Renal cortex interstitium (tissue), 11 donors: Measurements from ENCODE around the gene FGF12. TPM values are rescaled to one million over a fixed set of nuclear protein-coding genes. Genes with fewer than 3 reads are reported as not detected.

Experiments used
- DNase-seq, 11 donors: peaks; one replicate each; pipeline ENCODE4 v3.0.0-alpha.2; 2013; ENCODE audit warnings: low read depth in 9 of 11, low spot score in 4 of 11; ENCODE audit errors: extremely low read depth in 1 of 11
- polyA plus RNA-seq, 3 donors: library from polyadenylated mRNA; unstranded; fragments of 120-200 nt; gene quantifications; one replicate each; pipeline ENCODE4 v1.2.1, GENCODE V29; 2013; ENCODE audit not compliant: insufficient read length in 3 of 3

Gene FGF12
- polyA plus RNA-seq, 3 donors = 6.1 to 7.3 (median 7.1) TPM

GRCh38 chr3:192445770-192446644, 281.3 kb downstream of the FGF12 start:
- no peak for DNase-seq

- DNase-seq = no peak
Observed at GRCh38 chr3:192444791-192445106, 282.6 kb downstream of the FGF12 start.

- DNase-seq = peak in 9 of 11 donors; percentile 54 to 75 (median 66)
Observed at GRCh38 chr3:192444096-192444790, 283.1 kb downstream of the FGF12 start.

GRCh38 chr3:192435241-192435640, 292.1 kb downstream of the FGF12 start:
- DNase-seq = no peak

- no peak for DNase-seq
Observed at GRCh38 chr3:192434186-192434585, 293.2 kb downstream of the FGF12 start.

GRCh38 chr3:192433704-192434103, 293.6 kb downstream of the FGF12 start:
- no peak for DNase-seq

- peak in 1 of 11 donors; percentile 27 for DNase-seq
Observed at GRCh38 chr3:192422997-192423342, 304.4 kb downstream of the FGF12 start.

GRCh38 chr3:192422321-192422996, 304.9 kb downstream of the FGF12 start:
- no peak for DNase-seq

GRCh38 chr3:192419312-192419711, 308.0 kb downstream of the FGF12 start:
- DNase-seq = no peak

- no peak for DNase-seq
Observed at GRCh38 chr3:192417559-192418055, 309.7 kb downstream of the FGF12 start.

- DNase-seq = no peak
Observed at GRCh38 chr3:192417017-192417416, 310.3 kb downstream of the FGF12 start.

GRCh38 chr3:192413461-192413860, 313.9 kb downstream of the FGF12 start:
- no peak for DNase-seq

GRCh38 chr3:192410684-192410960, 316.7 kb downstream of the FGF12 start:
- DNase-seq = no peak

GRCh38 chr3:192409838-192410683, 317.3 kb downstream of the FGF12 start:
- DNase-seq = peak in 4 of 11 donors; percentile 23 to 43 (median 38)

- DNase-seq = peak in 3 of 11 donors; percentile 11 to 39 (median 36)
Observed at GRCh38 chr3:192409201-192409837, 318.0 kb downstream of the FGF12 start.

- DNase-seq = peak in 4 of 11 donors; percentile 20 to 45 (median 38)
Observed at GRCh38 chr3:192408647-192409200, 318.6 kb downstream of the FGF12 start.

GRCh38 chr3:192408007-192408646, 319.2 kb downstream of the FGF12 start:
- DNase-seq = peak in 2 of 11 donors; percentile 21 to 26

GRCh38 chr3:192399767-192400166, 327.6 kb downstream of the FGF12 start:
- DNase-seq = no peak
